GM06990 (cell line): ENCODE results near the gene CCDC197.

Experiments used
- DNase-seq: peaks from one replicate; pipeline ENCODE4 v3.0.0-alpha.2; 2011; ENCODE audit not compliant: insufficient read length; ENCODE audit errors: extremely low read depth
- H3K27me3 ChIP-seq: replicated peaks from 2 replicates; pipeline ENCODE4 v1.6.0; 2011; ENCODE audit warnings: low read length; ENCODE audit not compliant: control insufficient read depth, insufficient read depth
- H3K36me3 ChIP-seq: 2 replicates; pipeline ENCODE4 v1.5.1; 2011; ENCODE audit warnings: low read length; ENCODE audit not compliant: control insufficient read depth, insufficient read depth
- H3K4me3 ChIP-seq: replicated peaks from 2 replicates; pipeline ENCODE4 v1.5.1; 2011; ENCODE audit warnings: low read depth, mild to moderate bottlenecking, control low read depth, low read length
- TF ChIP-seq, protein P1 (sequence below): IDR thresholded peaks from 2 replicates; pipeline ENCODE4 v1.5.1; 2011; ENCODE audit warnings: low read length, control low read depth, mild to moderate bottlenecking, inconsistent platforms; ENCODE audit not compliant: insufficient read depth, poor library complexity, severe bottlenecking

Gene CCDC197

DNA sequence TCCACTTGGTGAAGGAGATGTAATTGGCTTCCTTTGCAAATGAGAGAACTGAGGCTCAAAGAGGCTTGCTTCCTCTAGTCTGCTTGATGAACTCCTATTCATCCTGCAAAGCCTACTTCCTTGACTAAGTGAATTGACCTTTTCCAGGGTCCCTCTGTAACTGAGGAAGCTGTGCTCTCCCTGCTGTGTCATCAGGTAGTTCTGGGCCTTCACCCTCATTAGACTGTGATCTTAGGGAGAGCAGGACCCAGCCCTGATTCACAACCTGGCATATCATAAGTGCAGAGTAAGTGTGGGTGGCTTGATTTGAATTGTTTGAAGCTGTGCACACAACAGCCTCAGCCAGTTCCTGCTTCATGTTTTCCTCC is 37.0 kb upstream of the CCDC197 start:
- Histone ChIP-seq H3K4me3 (no peak overlapping the region; the same call in 1 of the 2 replicates), H3K27me3 (no peaks in the 10 kb centered on the region), H3K36me3 (no peaks in the 10 kb centered on the region)
- TF ChIP-seq, protein P1, sequence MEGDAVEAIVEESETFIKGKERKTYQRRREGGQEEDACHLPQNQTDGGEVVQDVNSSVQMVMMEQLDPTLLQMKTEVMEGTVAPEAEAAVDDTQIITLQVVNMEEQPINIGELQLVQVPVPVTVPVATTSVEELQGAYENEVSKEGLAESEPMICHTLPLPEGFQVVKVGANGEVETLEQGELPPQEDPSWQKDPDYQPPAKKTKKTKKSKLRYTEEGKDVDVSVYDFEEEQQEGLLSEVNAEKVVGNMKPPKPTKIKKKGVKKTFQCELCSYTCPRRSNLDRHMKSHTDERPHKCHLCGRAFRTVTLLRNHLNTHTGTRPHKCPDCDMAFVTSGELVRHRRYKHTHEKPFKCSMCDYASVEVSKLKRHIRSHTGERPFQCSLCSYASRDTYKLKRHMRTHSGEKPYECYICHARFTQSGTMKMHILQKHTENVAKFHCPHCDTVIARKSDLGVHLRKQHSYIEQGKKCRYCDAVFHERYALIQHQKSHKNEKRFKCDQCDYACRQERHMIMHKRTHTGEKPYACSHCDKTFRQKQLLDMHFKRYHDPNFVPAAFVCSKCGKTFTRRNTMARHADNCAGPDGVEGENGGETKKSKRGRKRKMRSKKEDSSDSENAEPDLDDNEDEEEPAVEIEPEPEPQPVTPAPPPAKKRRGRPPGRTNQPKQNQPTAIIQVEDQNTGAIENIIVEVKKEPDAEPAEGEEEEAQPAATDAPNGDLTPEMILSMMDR = no peak
- DNase-seq = no peak

DNA sequence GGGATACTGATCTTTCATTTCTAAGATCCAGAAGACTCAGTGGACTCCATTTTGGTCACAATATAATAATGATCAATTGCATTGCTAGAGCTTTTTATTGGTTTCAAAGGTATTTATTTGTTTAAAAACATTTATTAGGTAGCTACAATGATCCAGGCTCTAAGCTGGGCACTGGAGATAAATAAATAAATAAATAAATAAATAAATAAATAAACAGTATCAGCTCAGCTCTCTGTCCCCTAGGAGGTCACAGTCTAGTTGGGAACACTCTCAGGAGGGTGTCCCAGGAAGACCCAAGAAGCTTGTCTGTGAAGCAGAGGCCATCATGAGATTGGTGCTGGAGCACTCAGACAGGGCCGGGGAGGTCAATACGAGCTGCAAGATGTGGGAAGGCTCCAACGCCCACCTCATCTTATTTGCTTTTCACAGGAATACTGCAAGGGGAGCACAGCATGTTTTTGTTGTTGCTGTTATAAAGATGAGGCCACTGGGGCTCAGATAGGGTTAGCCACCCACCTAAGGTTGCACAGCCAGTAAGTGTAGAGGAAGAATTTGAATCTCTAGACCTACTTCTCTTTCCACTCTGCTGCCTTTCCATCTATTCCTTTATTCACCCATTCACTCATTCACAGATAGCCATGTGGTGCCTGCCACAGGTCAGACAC is 36.2 kb upstream of the CCDC197 start:
- Histone ChIP-seq H3K36me3 (no peaks in the 10 kb centered on the region), H3K4me3 (no peak overlapping the region), H3K27me3 (no peaks in the 10 kb centered on the region)
- TF ChIP-seq, protein P1 = no peak
- DNase-seq = no peak

DNA sequence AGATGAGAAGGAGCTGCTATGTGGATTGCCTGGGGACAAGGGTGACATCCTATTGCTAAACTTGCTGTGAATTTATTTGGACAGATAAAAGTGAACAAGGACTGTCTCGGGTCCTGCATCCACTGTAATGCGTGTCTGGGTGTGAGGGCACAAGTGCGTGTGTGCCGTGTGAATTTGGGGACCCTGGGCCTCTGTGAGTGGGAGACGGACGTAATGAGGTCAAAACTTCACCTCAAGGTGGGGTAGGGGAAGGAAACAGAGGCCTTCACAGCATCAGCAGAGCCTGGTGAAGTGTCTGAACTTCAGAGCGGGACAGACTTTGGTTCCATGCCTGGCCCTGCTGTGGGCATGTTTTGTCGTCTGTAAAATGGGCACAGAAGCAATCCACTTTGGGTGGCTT is 35.5 kb upstream of the CCDC197 start:
- H3K4me3 ChIP-seq = no peak overlapping the region
- DNase-seq = no peak

DNA sequence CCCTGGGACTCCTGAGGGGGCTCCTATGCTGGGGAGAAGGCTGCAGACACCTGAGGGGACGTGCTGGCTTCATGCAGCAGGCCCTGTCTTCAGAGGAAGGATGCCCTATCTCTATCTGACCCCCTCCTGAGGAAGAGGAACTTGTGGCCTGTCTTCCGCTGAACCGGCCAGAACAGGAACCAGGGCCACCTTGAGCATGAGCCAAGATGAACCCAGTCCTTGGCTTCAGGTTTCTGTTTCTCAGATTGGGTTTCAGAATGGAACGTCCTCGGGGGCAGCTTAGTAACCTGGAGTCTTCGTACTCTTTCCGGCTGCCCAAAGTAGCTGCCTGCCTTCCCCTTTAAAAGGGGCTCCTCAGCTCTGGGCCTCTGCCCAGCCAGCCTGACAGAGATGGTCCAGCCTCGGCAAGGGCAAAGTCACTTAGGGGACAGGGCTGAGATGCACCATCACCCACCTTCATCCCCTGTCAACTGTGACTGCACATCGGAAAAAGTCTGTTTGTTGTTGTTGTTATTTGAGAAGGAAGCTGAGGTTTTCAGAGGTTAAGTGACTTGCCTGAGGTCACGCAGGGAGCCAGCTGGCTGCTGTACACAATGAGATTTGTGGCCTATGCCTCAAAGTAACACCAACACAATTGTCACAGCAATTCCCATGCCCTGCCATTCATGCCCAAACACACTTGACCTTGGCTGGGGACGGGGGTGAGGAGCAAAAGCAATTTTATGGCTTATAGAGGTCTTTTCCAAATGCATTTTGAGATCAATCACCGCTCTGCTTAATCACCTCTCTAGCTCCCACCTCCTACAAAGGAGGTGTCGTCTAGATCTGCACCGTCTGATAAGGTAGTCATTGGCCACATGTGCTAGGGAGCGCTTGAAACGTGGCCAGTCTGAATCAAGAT is 34.1 kb upstream of the CCDC197 start:
- TF ChIP-seq, protein P1 = no peak
- DNase-seq = peak; percentile 85
- no peaks in the 10 kb centered on the region for H3K36me3 ChIP-seq
- 0 out of 2 replicates have a peak overlapping the region, but pooled peaks have one; percentile 17 for H3K4me3 ChIP-seq
- H3K27me3 ChIP-seq = no peaks in the 10 kb centered on the region

More for the DNA sequence above, 35.5 kb upstream of the CCDC197 start:
- TF ChIP-seq, protein P1 = no peak
- Histone ChIP-seq H3K36me3 (no peaks in the 10 kb centered on the region), H3K27me3 (no peaks in the 10 kb centered on the region)

DNA sequence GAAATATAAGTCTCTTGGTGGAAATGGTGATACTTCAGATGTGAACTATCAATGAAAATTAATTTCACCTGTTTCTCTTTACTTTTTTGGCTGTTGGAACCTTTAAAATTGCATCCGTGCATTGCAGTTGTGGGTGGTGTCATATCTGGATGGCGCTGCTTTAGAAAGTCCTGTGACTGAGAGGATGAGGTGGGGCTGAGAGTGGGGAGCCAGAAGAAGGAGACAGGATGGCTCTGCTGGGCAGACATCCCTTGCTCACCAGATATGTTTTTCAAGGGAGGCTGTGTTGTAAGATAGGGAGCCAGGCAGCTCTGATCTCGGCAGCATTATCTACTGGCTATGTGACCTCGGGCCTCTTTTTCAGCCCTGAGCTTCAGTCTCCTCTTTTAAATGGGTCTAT is 33.4 kb upstream of the CCDC197 start:
- no peaks in the 10 kb centered on the region for H3K27me3 ChIP-seq
- no peaks in the 10 kb centered on the region for H3K36me3 ChIP-seq
- H3K4me3 ChIP-seq = no peak overlapping the region
- TF ChIP-seq, protein P1 = no peak
- DNase-seq = no peak
